HG03442 (cell line): ENCODE measurements around the gene OR8I2.
"Not testable (repeated sequence)": the region's sequence is repeated elsewhere in the genome, so short reads cannot be mapped to it uniquely, and the experiment has no call there.

Experiments
- ATAC-seq: cut with Tn5 transposase; IDR thresholded peaks from one replicate; pipeline ENCODE4 v1.9.1; 2021; ENCODE audit warnings: mild to moderate bottlenecking, moderate library complexity; ENCODE audit not compliant: unreplicated experiment

OR8I2 gene

GRCh38 chr11:56093008-56093407 is at the start of gene OR8I2:
Gene OR8I2 (plus strand): TSS chr11:56093308. CDS start chr11:56093308, 0 bp downstream.
- ATAC-seq: no peak

GRCh38 chr11:56045538-56045937 is 47.6 kb upstream of the OR8I2 start:
- ATAC-seq: no peak

GRCh38 chr11:56048480-56048879 is 44.6 kb upstream of the OR8I2 start:
- ATAC-seq: no peak

- no peak for ATAC-seq
These were observed 43.6 kb upstream of the OR8I2 start for GRCh38 chr11:56049487-56049886.

GRCh38 chr11:56056366-56056765 is 36.7 kb upstream of the OR8I2 start:
- not testable (repeated sequence) for ATAC-seq

- ATAC-seq: not testable (repeated sequence)
These were observed 35.4 kb upstream of the OR8I2 start for GRCh38 chr11:56057661-56058237.

- not testable (repeated sequence) for ATAC-seq
These were observed 34.8 kb upstream of the OR8I2 start for GRCh38 chr11:56058260-56058780.

- no peak for ATAC-seq
These were observed 26.1 kb upstream of the OR8I2 start for GRCh38 chr11:56066980-56067379.

GRCh38 chr11:56089697-56090096 is 3.4 kb upstream of the OR8I2 start:
- no peak for ATAC-seq

GRCh38 chr11:56103210-56103737 is 10.2 kb downstream of the OR8I2 start, which contains the start of gene OR8H2:
Gene OR8H2 (plus strand): TSS chr11:56103687. CDS start chr11:56105043, 1,356 bp downstream.
- no peak for ATAC-seq

- ATAC-seq: no peak
These were observed 29.0 kb downstream of the OR8I2 start, which contains the start of gene OR8H3 for GRCh38 chr11:56122073-56122472. Gene OR8H3 (plus strand): TSS chr11:56122373. CDS start chr11:56122373, 0 bp downstream.

GRCh38 chr11:56140151-56140661 is 47.1 kb downstream of the OR8I2 start, which contains the start of gene OR8J3:
Gene OR8J3 (minus strand): TSS chr11:56140201. CDS start chr11:56137718, 2,483 bp downstream.
- ATAC-seq: no peak

GRCh38 chr11:56143681-56144080 is 50.6 kb downstream of the OR8I2 start:
- not testable (repeated sequence) for ATAC-seq
